Islet precursor cell (in vitro differentiated cells): Measurements from ENCODE around the gene BTBD17.
A peak's percentile ranks its signal among the peaks of the same experiment; 100 is the strongest.

ENCODE experiments used
- DNase-seq: peaks from one replicate; pipeline ENCODE4 v3.0.0-alpha.2; 2018

The BTBD17 gene

DNA sequence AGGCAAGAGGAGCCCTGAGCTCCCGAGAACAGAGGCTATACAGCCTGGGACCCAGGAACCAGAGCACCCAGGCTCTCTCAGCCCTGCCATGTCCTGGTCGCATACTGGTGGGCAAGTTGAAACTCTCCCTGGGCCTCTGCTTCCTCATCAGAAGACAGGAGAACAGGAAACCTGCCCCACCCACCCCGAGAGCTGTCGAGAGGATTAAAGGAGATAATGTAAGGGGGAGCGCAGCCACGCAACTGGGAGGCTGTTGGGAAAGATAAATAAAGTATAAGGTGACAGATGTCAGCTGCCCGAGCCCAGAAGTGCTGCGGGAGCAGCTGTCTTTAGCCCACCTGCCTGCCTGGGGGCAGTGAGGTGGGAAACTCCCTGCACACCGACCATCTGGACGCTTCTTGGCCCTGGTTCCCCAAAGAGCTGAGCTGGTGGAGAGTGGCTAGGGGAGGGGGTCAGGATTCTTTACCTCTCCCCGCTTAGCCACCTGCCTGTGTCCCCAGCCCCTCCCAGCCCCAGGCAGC is 28.8 kb downstream of the BTBD17 start:
- no peak for DNase-seq

DNA sequence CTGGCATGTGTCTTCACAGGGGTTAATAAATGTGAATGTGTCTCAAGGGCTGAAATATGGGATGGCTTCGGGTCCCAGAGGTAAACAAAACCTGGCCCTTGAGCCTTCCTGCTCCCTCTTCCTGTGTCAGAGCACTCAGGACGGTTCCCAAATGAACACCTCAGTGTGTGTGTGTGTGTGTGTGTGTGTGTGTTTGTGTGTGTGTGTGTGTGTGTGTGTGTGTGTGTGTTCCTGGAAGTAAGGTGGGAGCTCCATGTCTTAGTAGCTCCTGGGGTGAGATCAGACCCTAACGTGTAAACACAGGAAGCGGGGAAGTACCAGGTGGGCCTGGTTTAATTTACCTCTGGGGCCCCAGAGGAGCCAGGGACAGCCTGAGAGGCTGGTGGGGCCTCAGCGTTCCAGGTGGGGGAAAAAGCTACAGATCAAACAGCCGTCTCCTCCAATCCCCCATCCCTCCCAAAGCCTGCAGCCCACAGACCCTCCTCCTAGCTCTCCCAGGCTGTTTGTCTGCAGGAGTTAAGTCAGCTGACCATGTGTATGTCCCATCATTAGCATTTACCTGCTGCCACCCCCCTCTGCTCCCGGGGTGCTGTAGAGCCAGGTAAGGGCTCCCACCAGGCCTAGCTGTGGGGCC is 29.5 kb downstream of the BTBD17 start:
- no peak for DNase-seq

DNA sequence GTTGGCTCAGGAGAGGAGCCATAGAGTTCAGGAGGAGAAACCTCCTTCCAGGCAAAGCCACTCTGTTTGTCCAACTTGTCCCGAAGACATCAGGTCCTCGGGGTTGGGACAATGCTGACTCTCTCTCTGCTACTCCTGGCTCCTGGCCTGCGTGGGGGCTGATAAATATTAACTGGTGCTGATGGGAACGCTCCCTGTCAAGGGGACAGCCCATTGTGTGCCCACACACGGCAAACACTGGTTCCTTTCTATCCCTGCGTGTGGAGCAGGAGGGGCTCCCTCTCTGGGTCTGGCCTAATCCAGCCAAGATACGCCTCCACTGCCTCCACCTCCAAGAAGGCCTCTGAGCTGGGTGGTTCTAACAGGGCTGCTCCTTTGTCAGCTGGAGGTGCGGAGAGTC is 31.2 kb downstream of the BTBD17 start:
- no peak for DNase-seq

DNA sequence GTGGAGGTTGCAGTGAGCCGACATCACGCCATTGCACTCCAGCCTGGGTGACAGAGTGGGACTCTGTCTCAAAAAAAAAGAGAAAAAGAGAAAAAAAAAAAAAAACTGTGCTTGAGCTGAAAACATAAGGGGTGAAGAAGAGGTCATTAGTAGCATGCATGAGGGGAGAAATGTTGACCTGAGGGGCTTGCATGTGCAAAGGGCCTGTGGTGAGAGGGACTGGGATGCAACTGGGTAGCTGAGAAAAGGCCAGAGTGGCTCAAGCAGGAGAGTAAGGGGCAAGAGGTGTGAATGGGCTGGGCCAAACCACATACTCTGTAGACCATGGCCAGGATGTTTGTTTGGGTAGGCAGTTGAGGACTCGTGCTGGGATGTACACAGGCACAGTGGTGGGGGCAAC is 32.3 kb downstream of the BTBD17 start:
- no peak for DNase-seq

DNA sequence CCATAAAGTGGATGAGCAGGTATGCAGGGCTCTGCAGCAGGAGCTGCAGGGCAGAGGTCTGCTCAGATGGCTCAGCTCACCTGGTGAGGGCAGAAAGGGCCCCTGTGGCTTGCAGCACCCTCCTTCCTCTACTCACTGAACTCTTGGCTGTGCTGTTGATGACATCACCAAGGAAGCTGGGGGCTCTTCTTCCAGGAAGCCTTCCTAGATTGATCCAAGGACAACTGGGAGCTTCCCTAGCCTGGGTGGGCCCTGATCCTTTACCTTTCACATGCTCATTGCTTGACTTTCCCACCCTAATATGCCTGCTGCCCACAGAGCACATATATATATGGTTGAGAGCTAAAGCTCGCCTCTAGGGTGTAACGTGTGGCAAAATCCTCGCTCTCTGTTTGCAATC is 33.2 kb downstream of the BTBD17 start:
- no peak for DNase-seq

DNA sequence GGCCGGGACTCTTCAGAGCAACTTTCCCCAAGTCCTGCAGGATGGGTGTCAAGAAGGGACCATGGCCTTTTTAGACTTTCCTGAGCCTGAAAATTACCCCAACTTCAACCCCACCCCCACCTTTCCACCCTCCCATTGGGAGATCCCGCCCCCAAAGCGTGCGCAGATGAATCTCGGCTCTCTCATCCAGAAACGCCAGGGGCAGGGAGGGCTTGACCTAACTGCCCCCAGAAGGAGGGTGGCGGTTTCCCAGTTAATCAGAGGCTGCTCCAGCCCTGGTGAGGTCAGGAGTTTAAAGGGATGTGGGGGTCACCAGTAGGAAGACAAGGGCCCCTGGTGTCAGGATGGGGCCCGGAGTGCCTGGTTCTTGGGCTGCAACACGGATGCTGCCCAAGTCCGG is 35.2 kb downstream of the BTBD17 start:
- DNase-seq: peak; percentile 52

DNA sequence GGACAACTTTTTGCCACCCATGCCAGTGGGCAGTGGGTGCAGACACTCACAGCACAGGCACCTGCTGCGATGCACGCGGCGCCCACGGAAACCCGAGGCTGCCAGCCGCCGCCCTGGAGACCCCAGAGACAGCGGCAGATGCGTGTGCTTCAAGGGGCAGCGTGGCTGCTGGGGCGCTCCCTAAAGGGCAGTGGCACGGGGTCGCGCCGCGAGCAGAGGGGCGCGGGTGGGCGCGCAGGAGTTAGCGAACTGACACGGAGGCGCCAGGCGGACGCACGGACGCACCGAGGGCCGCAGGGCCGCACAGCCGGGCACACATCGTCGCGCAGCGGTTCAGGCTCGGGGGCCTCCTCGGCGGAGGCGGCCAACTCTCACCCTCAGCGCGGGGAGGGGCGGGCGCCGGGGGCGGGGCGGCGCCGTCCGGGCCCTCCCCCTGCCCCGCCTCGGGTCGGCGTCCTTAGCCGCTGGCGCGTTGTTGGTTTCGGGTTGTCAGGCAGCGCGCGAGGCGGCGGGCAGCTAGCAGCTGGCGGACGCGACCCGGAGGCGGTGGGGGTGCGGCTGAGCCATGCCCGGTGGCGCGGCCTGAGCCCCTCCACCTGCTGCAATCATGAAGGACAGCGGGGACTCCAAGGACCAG is 35.8 kb downstream of the BTBD17 start, which contains the start of gene KIF19:
Gene KIF19, plus strand, starts transcription at position 484 of the 637 bp plus-strand sequence. Its CDS starts 124 bp downstream, at position 608.
- peak; percentile 83 for DNase-seq

DNA sequence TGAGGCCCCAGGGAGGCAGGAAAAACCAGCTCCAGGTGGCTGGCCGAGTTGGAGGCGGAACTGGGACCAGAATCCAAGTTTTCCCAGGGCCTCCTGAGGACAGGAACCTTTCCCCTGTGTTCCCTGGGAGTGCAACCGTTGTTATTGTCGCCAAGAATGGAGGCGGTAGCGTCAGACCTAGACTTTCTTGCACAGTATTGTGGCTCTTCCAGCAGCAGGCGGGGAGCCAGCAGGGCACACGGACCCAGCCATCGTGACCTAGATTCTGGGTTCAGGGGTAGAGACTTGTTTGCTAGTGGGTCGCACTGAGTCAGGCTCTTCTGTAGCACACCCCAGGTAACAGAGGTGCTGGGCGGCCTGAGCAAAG is 36.3 kb downstream of the BTBD17 start:
- DNase-seq: no peak

DNA sequence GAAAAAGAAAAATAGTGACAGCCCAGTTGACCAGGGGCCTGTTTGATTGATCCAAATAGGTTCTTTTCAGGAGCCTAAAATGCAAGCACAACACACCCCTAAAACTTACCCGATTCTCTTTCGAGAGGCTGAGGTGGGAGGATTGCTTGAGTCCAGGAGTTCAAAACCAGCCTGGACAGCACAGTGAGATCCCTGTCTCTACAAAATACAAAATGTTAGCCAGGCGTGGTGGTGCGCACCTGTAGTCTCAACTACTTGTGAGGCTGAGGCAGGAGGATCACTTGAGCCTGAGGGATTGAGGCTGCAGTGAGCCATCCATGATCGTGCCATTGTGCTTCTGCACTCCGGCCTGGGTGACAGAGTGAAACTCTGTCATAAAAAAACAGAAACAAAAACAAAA is 37.1 kb downstream of the BTBD17 start:
- no peak for DNase-seq

DNA sequence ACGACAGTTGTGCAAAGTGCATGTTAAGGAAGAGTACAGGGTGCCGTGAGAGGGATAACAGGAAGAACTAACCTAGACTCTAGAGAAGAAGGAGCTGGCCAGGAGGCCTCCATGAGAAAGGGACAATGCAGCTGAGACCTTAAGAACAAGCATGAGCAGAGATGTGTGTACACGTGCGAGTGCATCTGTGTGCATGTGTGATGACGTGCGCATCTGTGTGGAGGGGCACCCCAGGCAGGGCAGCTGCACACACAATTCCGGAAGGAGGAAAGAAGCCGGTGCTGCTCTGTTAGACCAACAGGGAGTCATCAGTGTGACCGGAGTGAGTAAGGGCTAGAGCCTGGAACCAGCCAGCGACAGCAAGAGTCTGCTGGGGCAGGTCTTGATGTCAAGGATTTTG is 43.3 kb downstream of the BTBD17 start:
- DNase-seq: peak; percentile 50

DNA sequence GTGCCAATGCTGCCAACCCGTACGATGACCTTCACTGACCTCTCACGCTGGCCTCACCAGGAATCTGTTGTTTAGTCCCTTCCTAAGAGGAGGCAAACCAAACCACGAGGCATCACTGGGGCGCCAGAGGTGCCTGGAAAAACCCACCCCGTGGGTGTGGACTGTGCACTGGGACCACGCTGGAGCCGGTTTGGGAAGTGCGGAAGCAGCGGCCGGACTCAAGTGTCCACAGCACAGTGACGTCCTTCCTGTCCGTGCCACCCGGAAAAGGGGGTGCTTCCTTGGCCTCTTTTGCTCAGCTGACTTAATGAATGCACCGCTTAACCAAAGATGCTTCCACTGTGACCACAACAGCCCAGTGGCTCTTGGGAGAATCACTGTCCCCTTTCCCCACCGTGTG is 44.6 kb downstream of the BTBD17 start:
- no peak for DNase-seq

DNA sequence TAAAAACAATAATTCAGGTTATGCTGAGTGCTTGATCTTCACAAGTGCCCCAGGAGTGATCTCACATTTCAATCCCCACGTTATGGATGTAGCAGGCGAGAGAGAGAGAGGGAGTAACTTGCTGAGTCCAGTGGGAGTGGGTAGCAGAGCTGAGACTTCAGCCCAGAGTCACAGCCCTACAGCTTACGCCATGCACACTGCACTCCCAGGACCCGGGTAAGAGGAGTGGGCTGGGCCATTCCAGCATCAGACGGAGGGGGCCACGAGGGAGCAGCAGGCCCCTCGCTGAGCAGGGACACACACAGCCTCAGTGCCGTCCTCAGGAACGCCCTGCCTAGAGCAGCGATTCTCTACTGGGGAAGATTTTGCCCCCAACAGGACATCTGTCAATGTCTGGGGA is 45.4 kb downstream of the BTBD17 start:
- no peak for DNase-seq

DNA sequence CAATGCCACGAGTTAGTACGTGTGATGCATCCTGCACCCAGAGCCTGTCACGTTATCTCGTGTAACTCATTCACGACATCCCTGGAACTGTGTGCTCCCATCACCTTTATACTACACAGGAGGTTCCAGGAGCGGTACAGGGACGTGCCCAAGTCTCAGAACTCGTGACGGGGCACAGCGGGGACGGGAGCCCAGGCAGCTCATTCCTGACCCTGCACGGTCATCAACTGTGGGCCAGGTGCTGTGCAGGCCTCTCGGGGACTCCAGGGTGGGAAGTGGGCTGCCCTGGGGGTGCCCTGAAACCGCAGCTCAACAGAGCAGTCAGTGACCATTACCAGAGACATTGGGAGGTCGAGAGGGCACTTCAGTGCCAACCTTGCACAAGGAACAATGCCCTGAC is 46.8 kb downstream of the BTBD17 start:
- no peak for DNase-seq

DNA sequence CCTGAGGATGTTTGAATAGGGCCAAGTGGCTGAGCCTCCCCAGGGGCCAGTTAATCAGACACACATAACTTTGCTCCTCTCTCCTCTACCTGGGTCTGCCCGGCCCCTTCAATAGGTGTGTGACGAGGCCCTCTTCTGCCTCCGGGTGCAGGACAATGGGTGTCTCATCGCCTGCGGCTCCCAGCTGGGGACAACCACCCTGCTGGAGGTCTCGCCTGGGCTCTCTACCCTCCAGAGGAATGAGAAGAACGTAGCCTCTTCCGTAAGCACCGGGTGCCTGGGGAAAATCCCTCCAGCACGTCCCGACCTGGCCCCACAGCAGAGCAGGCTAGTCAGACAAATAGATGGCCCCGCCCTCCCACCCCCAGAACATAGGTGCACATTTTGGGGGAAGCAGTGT is 51.8 kb downstream of the BTBD17 start:
- no peak for DNase-seq

DNA sequence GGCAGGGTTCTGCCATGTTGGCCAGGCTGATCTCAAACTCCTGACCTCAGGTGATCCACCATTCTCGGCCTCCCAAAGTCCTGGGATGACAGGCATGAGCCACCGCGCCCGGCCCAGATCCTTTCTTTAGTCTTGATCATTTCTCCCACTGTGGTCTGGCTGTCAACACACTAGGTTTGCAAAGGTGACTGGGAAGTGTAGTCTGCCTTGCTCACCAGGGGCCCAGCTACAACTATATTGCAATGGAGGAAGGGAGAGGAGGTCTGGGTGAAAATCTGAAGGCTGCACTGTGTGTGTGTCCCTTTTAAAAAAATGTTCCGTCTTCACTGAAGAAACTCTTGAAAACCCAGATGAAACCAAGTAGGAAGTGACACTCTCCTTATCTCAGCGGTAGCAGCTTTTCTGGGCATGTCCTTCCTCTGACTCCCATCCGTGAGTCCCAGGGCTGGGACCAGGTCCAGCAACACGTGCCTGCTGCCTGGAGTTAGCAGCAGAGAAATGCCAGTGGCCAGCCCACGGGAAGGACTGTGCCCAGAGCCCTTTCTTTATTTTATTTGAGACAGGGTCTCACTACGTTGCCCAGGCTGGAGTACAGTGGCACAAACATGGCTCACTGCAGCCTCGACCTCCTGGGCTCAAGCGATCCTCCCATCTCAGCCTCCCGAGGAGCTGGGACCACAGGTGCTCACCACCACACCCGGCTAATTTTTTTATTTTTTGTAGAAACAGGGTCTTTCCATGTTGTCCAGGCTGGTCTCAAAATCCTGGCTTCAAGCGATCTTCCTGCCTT is 53.5 kb downstream of the BTBD17 start:
- DNase-seq: no peak
